ENCODE results near the gene SEMA7A. TPM values are rescaled to one million over a fixed set of nuclear protein-coding genes. Genes with fewer than 3 reads are reported as not detected.
A peak's percentile ranks its signal among the peaks of the same experiment; 100 is the strongest.

SEMA7A gene
- total RNA-seq, 2 experiments from 2014 or later, result 26.4 to 32.9 TPM

GRCh38 chr15:74387141-74387541, 46.6 kb downstream of the SEMA7A start:
- ATAC-seq, result no peak
- H3K27ac Mint-ChIP-seq, result no peak overlapping the region
- peaks cover 58% of the 10 kb centered on the region for H3K4me1 Mint-ChIP-seq
- no peak for DNase-seq
- no peak overlapping the region for H3K4me3 Mint-ChIP-seq
- CTCF ChIA-PET, result interaction anchor here (1.7 to 18.5 kb wide), 2 partner anchors 13 to 49 kb away, joined by 4 to 668 read pairs; partner anchors contain the start of gene SEMA7A
- H3K27me3 Mint-ChIP-seq, result no peaks in the 10 kb centered on the region
- no peaks in the 10 kb centered on the region for H3K36me3 Mint-ChIP-seq
- H3K9me3 Mint-ChIP-seq (ENCODE audit: low read depth), result no peaks in the 10 kb centered on the region

- H3K4me3 Mint-ChIP-seq, result no peak overlapping the region
- H3K4me1 Mint-ChIP-seq, result peaks cover 58% of the 10 kb centered on the region
- H3K27me3 Mint-ChIP-seq, result no peaks in the 10 kb centered on the region
- ATAC-seq (no peak), DNase-seq (no peak)
- H3K36me3 Mint-ChIP-seq, result no peaks in the 10 kb centered on the region
- H3K27ac Mint-ChIP-seq, result peak overlapping the region; percentile 61
- CTCF ChIA-PET, result interaction anchor here (3.1 to 18.5 kb wide), 4 partner anchors 10 to 49 kb away, joined by 19 to 668 read pairs (median 86); partner anchors contain the start of gene SEMA7A
- no peaks in the 10 kb centered on the region for H3K9me3 Mint-ChIP-seq (ENCODE audit: low read depth)
Observed at GRCh38 chr15:74386496-74387140, 47.1 kb downstream of the SEMA7A start.

DNA sequence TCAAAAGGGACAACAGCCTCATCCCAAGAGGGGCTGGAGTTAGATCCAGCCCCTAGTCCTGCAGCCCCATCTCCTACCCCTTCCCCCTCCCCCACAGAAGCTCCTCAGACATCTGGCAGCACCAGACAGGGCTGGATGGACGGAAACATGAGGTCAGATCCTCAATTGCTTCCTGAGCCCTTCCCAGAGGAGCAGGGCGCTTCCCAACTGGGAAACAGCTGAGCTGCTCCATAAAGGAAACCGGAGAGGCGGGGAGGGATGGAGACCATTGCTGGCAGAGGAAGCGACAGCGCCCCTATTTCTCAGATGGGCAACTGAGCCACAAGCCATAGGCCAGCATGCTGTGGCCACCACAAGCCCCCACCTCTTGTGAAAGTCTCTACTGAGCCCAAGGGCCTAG, 48.0 kb downstream of the SEMA7A start:
- no peak overlapping the region for H3K4me3 Mint-ChIP-seq
- H3K9me3 Mint-ChIP-seq (ENCODE audit: low read depth), result no peaks in the 10 kb centered on the region
- H3K36me3 Mint-ChIP-seq, result no peaks in the 10 kb centered on the region
- H3K27ac Mint-ChIP-seq, result peak overlapping the region; percentile 100
- no peaks in the 10 kb centered on the region for H3K27me3 Mint-ChIP-seq
- peaks cover 50% of the 10 kb centered on the region for H3K4me1 Mint-ChIP-seq
- ATAC-seq (no peak), DNase-seq (no peak)
- CTCF ChIA-PET, result interaction anchor here (0.7 to 18.5 kb wide), 11 partner anchors 8 to 418 kb away, joined by 3 to 668 read pairs (median 11); partner anchors contain the start of genes SEMA7A and UBL7

DNA sequence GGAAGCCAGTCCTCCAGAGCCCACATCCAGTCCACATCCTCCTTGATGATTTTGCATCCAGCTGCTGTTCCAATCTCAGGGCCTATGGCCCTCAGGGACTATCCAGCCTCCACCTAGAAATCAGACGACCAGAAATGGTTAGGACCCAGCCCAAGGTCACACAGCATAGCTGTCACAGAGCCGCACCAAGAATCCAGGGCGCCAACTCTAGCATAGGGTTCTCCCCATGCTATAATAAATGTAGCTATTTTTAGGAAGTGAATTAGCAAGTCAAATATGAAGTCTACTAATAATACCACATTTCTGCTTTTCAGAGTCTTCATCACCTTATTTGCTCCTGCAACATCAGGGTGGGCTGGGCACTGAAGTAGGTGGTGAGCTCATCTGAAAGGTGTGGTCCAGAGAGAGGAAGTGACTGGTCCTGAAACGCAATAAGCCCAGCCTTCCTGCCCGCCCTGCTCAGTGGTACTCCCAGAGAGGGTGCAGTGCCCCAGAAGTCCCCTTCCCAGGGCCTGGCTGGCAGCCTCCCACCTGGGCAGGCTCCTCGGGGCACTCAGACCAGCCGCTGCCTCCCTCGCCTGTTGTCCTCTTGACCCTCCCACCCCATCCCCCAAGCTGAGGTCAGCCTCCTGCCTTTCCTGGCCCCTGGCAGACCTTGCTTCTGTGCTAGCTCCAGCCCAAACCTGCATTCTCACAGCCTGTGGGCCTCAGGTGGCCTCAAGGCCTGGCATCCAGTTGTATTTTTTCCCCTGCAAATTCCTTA, 48.7 kb downstream of the SEMA7A start:
- Mint-ChIP-seq H3K9me3 (ENCODE audit: low read depth) (no peaks in the 10 kb centered on the region), H3K27ac (peak overlapping the region; percentile 100), H3K4me3 (no peak overlapping the region), H3K4me1 (peaks cover 48% of the 10 kb centered on the region), H3K36me3 (no peaks in the 10 kb centered on the region), H3K27me3 (no peaks in the 10 kb centered on the region)
- peak; percentile 86 for ATAC-seq
- peak; percentile 87 for DNase-seq
- CTCF ChIA-PET, result interaction anchor here (0.7 to 18.5 kb wide), 15 partner anchors 9 to 418 kb away, joined by 3 to 668 read pairs (median 7); partner anchors contain the start of genes SEMA7A and UBL7

DNA sequence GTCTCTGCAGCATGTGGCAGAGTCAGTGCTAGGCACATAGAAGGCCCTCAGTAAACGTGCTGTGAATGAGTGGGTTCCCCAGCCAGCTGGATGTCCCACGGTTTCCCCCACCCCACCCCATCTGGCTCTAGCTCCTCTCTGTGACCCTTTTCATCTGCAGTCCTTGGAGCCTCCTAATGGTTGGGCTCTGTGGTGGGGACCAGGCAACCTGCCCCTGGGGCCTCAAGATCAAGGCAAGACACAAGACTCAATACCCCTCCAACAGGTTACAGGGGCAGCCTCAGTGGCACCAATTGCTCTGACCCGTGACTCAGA, 49.2 kb downstream of the SEMA7A start:
- DNase-seq, result no peak
- CTCF ChIA-PET, result interaction anchor here (0.7 to 18.5 kb wide), 14 partner anchors 9 to 250 kb away, joined by 3 to 668 read pairs (median 8); partner anchors contain the start of genes SEMA7A and UBL7
- H3K9me3 Mint-ChIP-seq (ENCODE audit: low read depth), result no peaks in the 10 kb centered on the region
- peak overlapping the region; percentile 100 for H3K27ac Mint-ChIP-seq
- ATAC-seq, result peak; percentile 7
- H3K36me3 Mint-ChIP-seq, result no peaks in the 10 kb centered on the region
- H3K4me3 Mint-ChIP-seq, result no peak overlapping the region
- no peaks in the 10 kb centered on the region for H3K27me3 Mint-ChIP-seq
- H3K4me1 Mint-ChIP-seq, result peaks cover 48% of the 10 kb centered on the region

DNA sequence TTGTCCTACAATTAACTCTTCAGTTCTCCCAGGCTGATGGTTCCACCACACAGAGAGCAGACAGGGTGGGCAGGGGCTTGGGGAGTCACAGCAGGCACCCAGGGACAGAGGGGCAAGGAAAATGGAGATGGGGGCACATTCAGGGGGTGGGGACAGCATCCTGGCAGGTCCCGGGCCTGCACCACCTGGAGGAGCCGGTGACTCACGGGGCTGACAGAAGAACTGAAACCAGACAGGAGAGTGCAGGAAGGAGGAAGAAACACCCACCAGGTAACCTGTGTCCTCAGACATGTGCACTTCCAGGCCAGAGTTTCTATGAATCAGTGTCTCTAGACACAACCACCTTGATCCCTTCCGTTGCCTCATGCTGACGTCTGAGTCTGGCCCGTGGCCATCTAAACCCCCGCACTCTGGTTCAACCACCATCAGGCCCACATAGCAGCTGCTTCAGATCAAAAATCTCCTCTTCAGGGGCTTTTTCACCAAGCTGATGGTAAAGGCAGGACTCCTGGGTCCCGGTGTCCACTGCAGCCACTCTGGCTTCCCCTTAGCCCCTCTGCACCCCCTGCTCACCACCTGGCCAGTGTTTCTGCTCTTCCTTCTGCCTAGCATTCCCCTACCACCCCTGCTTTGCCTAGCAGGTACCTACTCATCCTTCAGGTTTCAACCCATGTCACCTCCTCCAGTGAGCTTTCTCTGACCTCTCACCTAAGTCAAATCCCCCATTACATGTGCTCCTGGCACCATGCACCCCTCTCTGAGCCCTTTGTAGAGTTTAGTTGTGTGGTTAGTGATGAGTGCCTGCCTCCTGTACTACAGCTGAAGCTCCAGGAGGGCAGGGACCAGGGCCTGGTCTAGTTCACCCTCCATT, 49.8 kb downstream of the SEMA7A start:
- H3K27me3 Mint-ChIP-seq, result no peaks in the 10 kb centered on the region
- no peaks in the 10 kb centered on the region for H3K9me3 Mint-ChIP-seq (ENCODE audit: low read depth)
- H3K36me3 Mint-ChIP-seq, result no peaks in the 10 kb centered on the region
- peak; percentile 75 for DNase-seq
- CTCF ChIA-PET, result interaction anchor here (0.6 to 18.5 kb wide), 16 partner anchors 10 to 249 kb away, joined by 3 to 668 read pairs (median 6); partner anchors contain the start of genes ARID3B, SEMA7A and UBL7
- peaks cover 53% of the 10 kb centered on the region for H3K4me1 Mint-ChIP-seq
- peak overlapping the region; percentile 100 for H3K27ac Mint-ChIP-seq
- H3K4me3 Mint-ChIP-seq, result peak overlapping the region; percentile 3
- peak; percentile 50 for ATAC-seq

GRCh38 chr15:74383286-74383685, 50.5 kb downstream of the SEMA7A start:
- H3K4me1 Mint-ChIP-seq, result peaks cover 57% of the 10 kb centered on the region
- H3K36me3 Mint-ChIP-seq, result no peaks in the 10 kb centered on the region
- ATAC-seq, result no peak
- no peak for DNase-seq
- no peaks in the 10 kb centered on the region for H3K27me3 Mint-ChIP-seq
- CTCF ChIA-PET, result interaction anchor here (0.7 to 18.5 kb wide), 14 partner anchors 9 to 251 kb away, joined by 3 to 668 read pairs (median 6); partner anchors contain the start of gene SEMA7A
- peak overlapping the region; percentile 3 for H3K4me3 Mint-ChIP-seq
- H3K9me3 Mint-ChIP-seq (ENCODE audit: low read depth), result no peaks in the 10 kb centered on the region
- peak overlapping the region; percentile 100 for H3K27ac Mint-ChIP-seq

DNA sequence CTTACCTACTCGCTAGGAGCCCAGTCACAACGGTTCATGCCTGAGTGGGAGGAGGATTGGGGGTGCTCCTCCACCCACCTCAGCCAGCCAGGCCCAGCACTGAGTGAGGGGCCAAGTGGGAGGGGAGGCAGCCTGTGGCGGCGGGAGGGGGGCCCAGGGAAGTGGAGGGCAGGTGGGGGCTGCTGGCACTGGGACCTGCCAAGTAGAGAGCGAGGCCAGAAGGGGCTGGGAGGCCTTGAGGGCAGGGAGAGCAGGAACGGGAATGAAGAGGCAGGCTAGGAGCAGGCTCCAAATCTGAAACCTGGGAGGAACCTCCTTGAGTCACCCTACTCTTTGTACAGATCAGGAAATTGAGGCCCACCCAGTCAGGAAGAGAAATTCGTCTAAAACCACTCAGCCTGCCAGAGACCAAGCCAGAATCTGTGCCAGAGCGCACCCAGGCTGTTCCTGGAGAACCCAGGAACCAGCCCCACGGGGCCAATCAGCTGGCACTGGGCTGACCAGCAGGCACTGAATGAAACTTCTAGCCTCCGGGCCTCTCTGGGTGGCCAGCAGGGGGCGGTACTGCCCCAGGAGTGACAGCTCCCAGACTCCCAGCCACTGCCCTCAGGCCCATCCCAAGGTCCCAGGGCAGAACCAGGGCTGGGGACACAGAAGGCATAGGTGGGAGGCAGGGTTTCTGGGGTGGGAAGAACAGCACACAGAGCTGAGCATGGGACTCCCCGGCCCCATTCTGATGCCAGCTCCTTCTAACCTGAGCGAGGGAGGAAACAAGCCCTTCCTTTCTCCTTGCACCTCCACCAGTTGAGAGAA, 51.5 kb downstream of the SEMA7A start:
- DNase-seq, result peak; percentile 87
- no peak overlapping the region for H3K4me3 Mint-ChIP-seq
- CTCF ChIA-PET, result interaction anchor here (0.7 to 18.5 kb wide), 35 partner anchors 8 to 408 kb away, joined by 3 to 668 read pairs (median 5); partner anchors contain the start of genes ARID3B, CLK3, SEMA7A and UBL7
- peak overlapping the region; percentile 100 for H3K27ac Mint-ChIP-seq
- no peaks in the 10 kb centered on the region for H3K9me3 Mint-ChIP-seq (ENCODE audit: low read depth)
- peaks cover 57% of the 10 kb centered on the region for H3K4me1 Mint-ChIP-seq
- no peaks in the 10 kb centered on the region for H3K36me3 Mint-ChIP-seq
- no peaks in the 10 kb centered on the region for H3K27me3 Mint-ChIP-seq
- peak; percentile 63 for ATAC-seq

DNA sequence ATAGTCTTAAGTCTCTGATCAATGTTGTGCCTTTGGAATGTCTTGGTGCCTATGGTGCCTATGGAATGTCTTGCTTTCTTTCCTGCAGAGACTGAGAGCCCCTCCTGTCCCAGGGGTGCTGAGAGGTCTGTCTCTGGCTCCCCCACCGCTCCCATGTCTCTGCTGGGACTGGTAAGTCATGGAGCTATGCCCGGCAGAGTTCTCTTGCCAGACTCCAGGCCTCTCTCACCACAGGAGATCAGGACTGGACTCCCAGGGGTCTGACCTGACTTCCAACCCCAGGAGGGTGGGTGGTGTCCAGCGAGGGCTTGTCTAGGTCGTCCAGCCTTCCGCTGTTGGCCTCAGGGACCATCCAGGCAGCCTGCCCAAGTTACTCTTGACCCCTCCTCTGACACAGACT, 52.3 kb downstream of the SEMA7A start:
- Mint-ChIP-seq H3K27ac (no peak overlapping the region), H3K27me3 (no peaks in the 10 kb centered on the region), H3K4me1 (peaks cover 57% of the 10 kb centered on the region), H3K9me3 (ENCODE audit: low read depth) (no peaks in the 10 kb centered on the region), H3K4me3 (no peak overlapping the region), H3K36me3 (no peaks in the 10 kb centered on the region)
- CTCF ChIA-PET, result interaction anchor here (1.1 to 18.5 kb wide), 13 partner anchors 7 to 236 kb away, joined by 3 to 668 read pairs (median 8); partner anchors contain the start of gene SEMA7A
- ATAC-seq (no peak), DNase-seq (no peak)

- Mint-ChIP-seq H3K27me3 (no peaks in the 10 kb centered on the region), H3K27ac (no peak overlapping the region)
Observed at GRCh38 chr15:74381190-74381453, 52.6 kb downstream of the SEMA7A start.

DNA sequence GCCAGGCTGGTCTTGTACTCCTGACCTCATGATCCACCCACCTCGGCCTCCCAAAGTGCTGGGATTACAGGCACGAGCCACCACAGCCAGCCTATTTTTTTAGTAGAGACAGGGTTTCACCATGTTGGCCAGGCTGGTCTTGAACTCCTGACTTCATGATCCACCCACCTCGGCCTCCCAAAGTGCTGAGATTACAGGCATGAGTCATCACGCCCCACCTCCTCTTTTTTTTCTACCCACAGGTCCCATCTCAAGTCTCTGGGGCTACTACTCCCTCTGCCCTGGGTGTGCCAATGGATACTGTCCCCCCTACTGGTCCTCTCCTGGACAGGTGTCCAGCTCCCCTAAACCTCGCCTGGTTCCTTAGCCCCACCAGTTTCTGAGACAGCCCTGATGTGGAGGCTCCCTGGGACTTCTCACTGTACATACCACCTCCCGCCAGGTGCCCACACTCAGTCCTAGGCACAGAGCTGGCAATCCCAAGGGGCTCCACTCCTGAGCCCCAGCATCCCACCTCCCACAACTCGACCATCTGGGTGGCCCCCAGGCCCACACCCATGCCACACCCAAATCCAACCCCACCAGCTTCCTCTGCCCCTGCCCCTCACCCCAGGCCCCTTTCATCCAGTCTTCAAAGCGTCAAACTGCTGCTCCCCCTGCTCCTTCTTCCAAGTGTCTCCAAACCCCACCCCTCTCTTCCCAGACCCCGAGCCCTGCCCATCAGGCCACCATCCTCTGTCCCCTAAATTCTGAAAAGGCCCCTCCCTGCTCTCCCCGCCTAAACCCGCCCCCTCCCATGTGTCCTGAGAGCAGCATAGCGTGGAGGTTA, 53.2 kb downstream of the SEMA7A start:
- H3K27me3 Mint-ChIP-seq, result no peaks in the 10 kb centered on the region
- peaks cover 51% of the 10 kb centered on the region for H3K4me1 Mint-ChIP-seq
- H3K27ac Mint-ChIP-seq, result no peak overlapping the region

More at GRCh38 chr15:74381190-74381453, 52.6 kb downstream of the SEMA7A start:
- H3K4me3 Mint-ChIP-seq, result no peak overlapping the region
- peaks cover 54% of the 10 kb centered on the region for H3K4me1 Mint-ChIP-seq
- H3K9me3 Mint-ChIP-seq (ENCODE audit: low read depth), result no peaks in the 10 kb centered on the region
- CTCF ChIA-PET, result interaction anchor here (1.2 to 18.5 kb wide), 10 partner anchors 7 to 236 kb away, joined by 3 to 668 read pairs (median 16); partner anchors contain the start of gene SEMA7A
- ATAC-seq (no peak), DNase-seq (no peak)
- no peaks in the 10 kb centered on the region for H3K36me3 Mint-ChIP-seq

More for the DNA sequence above, 53.2 kb downstream of the SEMA7A start:
- Mint-ChIP-seq H3K36me3 (no peaks in the 10 kb centered on the region), H3K9me3 (ENCODE audit: low read depth) (no peaks in the 10 kb centered on the region), H3K4me3 (no peak overlapping the region)
- CTCF ChIA-PET, result interaction anchor here (1.8 to 18.5 kb wide), 6 partner anchors 15 to 109 kb away, joined by 4 to 668 read pairs (median 12); partner anchors contain the start of gene SEMA7A
- no peak for DNase-seq
- ATAC-seq, result no peak

All from activated CD8-positive, alpha-beta memory T cell treated with anti-CD3 and anti-CD28 coated beads, Interleukin-2, amount 10 ng/mL, durations not matched to agents 7 days and 5 days (primary cell).